ENCODE results near the gene ZNF345. TPM values are rescaled to one million over a fixed set of nuclear protein-coding genes. Genes with fewer than 3 reads are reported as not detected.
A peak's percentile ranks its signal among the peaks of the same experiment; 100 is the strongest.

The ZNF345 gene
- total RNA-seq, result 10 to 100 TPM in 1 of 4 donors, 1 to 10 TPM in 3; 6.0 to 11.6 (median 8.2) TPM

- Histone ChIP-seq H3K4me1 (peaks cover 4 to 16% of the 10 kb centered on the region in 2 donors), H3K9me3 (no peaks in the 10 kb centered on the region), H3K4me3 (replicated peaks in 1 of 3) (peak within 1 kb of the TSS; percentile 20 to 57 (median 42)), H3K27ac (peak within 1 kb of the TSS; percentile 26 to 83 (median 80)), H3K27me3 (no peaks in the 10 kb centered on the region), H3K36me3 (peaks cover 3 to 4% of the 10 kb centered on the region in 2 donors)
- DNase-seq, result peak; percentile 93 to 94
- TF ChIP-seq CTCF (IDR thresholded peaks at IDR 0.05), result no peak
- TF ChIP-seq POLR2A (IDR thresholded peaks at IDR 0.05), result peak in 1 of 2 donors; percentile 41
- intact Hi-C loops (cut with DNase I), result no loop called here
- WGBS, 2 donors, result 0% methylated on average over 33 to 40 of the region's 43 CpGs
These were observed at the start of gene ZNF345 for GRCh38 chr19:36850559-36851442. Gene ZNF345 (plus strand): TSS chr19:36850876. CDS start chr19:36876831, 25,955 bp downstream.

GRCh38 chr19:36805364-36805763 lies 45.3 kb upstream of the ZNF345 start:
- Histone ChIP-seq H3K4me3 (replicated peaks in 1 of 3) (no peak overlapping the region), H3K27ac (no peak overlapping the region), H3K4me1 (no peaks in the 10 kb centered on the region), H3K36me3 (peaks cover 16 to 21% of the 10 kb centered on the region in 2 donors), H3K9me3 (no peaks in the 10 kb centered on the region), H3K27me3 (no peaks in the 10 kb centered on the region)
- DNase-seq, result no peak
- intact Hi-C loops (cut with DNase I), result no loop called here
- WGBS, 2 donors, result 98 to 100% methylated on average over 1 of the region's 1 CpG
- TF ChIP-seq POLR2A (IDR thresholded peaks at IDR 0.05), result no peak
- TF ChIP-seq CTCF (IDR thresholded peaks at IDR 0.05), result no peak

- Histone ChIP-seq H3K27ac (no peak overlapping the region), H3K36me3 (peaks cover 15 to 16% of the 10 kb centered on the region in 2 donors), H3K27me3 (no peaks in the 10 kb centered on the region), H3K4me3 (replicated peaks in 1 of 3) (no peak overlapping the region), H3K9me3 (no peaks in the 10 kb centered on the region), H3K4me1 (no peaks in the 10 kb centered on the region)
- intact Hi-C loops (cut with DNase I), result no loop called here
- DNase-seq, result no peak
- TF ChIP-seq POLR2A (IDR thresholded peaks at IDR 0.05) (no peak), CTCF (IDR thresholded peaks at IDR 0.05) (no peak)
These were observed 43.6 kb upstream of the ZNF345 start for GRCh38 chr19:36807029-36807428.

- no peaks in the 10 kb centered on the region for H3K27me3 ChIP-seq
- no peak overlapping the region for H3K4me3 ChIP-seq (replicated peaks in 1 of 3)
- H3K9me3 ChIP-seq, result peaks cover 26% of the 10 kb centered on the region
- no peak overlapping the region for H3K27ac ChIP-seq
- 97 to 98% methylated on average over 7 of the region's 7 CpGs for WGBS, 2 donors
- DNase-seq, result no peak
- no peak for TF ChIP-seq POLR2A (IDR thresholded peaks at IDR 0.05)
- no peak for TF ChIP-seq CTCF (IDR thresholded peaks at IDR 0.05)
- intact Hi-C loops (cut with DNase I), result loop anchor here (5.0 to 10.0 kb wide), 3 partner anchors 63 to 316 kb away; no protein-coding TSS in a partner anchor
- peaks cover 74 to 88% of the 10 kb centered on the region in 2 donors for H3K36me3 ChIP-seq
- no peaks in the 10 kb centered on the region for H3K4me1 ChIP-seq
These were observed 31.5 kb upstream of the ZNF345 start for GRCh38 chr19:36819130-36819630.

GRCh38 chr19:36821758-36822157 lies 28.9 kb upstream of the ZNF345 start:
- Histone ChIP-seq H3K4me3 (replicated peaks in 1 of 3) (no peak overlapping the region), H3K4me1 (no peaks in the 10 kb centered on the region), H3K27ac (no peak overlapping the region), H3K27me3 (no peaks in the 10 kb centered on the region), H3K36me3 (peaks cover 72 to 88% of the 10 kb centered on the region in 2 donors), H3K9me3 (peaks cover 22% of the 10 kb centered on the region)
- intact Hi-C loops (cut with DNase I), result loop anchor here (10.0 kb wide), 2 partner anchors 187 to 733 kb away; no protein-coding TSS in a partner anchor
- WGBS, 2 donors, result 96 to 98% methylated on average over 5 of the region's 5 CpGs
- DNase-seq, result no peak
- TF ChIP-seq POLR2A (IDR thresholded peaks at IDR 0.05) (no peak), CTCF (IDR thresholded peaks at IDR 0.05) (no peak)
